GM19193 (cell line): Measurements from ENCODE around the gene ACD.

Experiments used
- POLR2A ChIP-seq: IDR thresholded peaks from 4 replicates; pipeline ENCODE4 v1.6.1; 2011; ENCODE audit not compliant: insufficient read depth, insufficient read length; ENCODE audit errors: extremely low read depth

ACD gene

DNA sequence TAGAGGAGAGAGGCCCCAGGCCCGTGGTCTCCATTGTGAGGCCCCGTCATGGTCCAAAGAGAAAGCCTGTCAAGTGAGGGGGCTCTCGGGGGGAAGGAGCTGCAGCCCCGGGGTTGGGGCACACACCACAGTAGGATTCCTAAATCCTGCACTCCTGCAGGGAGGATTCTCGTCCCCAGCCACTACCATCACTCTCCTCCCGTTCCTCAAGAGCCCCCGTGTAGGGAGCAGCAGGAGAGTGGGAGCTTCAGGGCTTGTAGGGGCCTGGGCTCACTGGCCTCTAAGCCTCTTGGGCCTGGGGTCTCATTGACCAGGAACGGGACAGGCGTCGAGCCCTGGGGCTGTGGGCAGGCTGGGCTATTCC, 7.4 kb upstream of the ACD start:
- TF ChIP-seq POLR2A: no peak

DNA sequence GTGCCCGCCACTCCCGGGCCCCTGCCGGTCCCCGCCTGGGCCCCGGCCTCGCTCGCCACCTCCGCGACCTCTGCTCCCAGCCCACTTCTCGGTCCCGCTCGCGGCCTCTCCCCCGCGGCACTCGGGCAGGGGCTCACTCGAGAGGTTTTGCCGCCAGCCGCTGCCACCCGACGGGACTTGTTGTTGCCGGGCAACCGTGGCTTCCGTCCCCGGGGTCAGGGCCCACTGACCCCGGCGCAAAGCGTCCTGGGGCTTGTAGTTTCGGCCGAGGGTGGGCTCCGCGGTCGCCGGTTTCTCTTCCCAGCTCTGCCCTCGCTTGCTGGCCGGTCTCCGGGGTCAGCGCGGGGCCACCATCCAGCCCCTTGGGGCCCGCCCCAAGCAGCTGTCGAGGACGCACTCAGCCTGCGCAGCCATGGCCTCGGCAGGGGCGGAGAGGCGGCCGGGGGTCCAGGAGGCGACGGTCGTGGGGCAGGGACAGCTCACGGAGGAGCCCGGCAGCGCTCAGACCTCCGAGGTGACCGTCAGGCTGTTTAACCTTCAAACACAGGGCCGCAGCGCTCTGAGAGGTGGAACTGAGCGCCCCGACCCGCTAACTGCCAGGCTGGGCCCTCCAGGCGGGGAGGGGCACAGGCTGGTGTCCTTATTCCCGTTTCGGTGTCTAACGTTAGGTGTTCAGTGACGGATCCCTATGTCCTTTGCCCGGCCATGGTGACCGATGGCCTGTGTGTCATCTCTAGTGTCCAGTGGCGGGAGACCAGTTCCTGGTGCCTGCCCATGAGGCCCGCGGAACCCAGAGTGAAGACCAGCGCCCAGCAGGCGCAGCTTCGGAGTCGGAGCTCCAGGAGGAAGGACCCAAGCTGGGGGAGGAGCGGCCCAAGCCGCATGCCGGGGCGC, 6.7 kb upstream of the ACD start, which contains the start of the genes C16orf86 and ENKD1:
Gene C16orf86 (plus strand): TSS at position 256 of the 894 bp plus-strand sequence. CDS start 157 bp downstream, at position 413.
Gene ENKD1 (minus strand): TSS at position 192 of the 894 bp plus-strand sequence. CDS start 308 bp downstream, outside the sequence.
- TF ChIP-seq POLR2A: no peak

DNA sequence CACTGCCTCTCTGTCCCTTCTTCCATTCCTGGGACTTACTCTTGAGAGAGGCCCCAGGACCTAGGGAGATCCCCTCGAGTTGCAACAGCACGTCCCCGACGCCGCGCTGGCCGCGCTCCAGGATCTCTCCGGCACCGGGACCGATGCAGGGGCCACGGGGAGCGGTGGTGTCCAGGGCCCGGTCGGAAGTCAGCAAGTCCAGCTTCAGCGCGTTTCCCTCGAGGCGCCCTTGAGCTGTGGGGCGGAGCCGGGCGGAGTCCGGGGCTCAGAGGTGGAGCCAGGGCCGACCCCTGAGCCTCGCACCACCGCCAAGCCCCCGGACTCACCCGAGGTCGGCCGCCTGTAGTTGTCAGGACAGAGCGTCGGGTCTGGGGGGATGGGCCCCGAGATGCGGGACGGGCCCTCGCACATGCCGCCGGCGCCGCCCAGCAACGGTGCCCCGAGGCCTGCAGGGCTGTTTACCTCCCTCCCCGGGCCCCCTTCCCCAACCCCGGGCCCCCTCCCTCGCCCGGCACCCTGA, 6.0 kb upstream of the ACD start:
- no peak for TF ChIP-seq POLR2A

DNA sequence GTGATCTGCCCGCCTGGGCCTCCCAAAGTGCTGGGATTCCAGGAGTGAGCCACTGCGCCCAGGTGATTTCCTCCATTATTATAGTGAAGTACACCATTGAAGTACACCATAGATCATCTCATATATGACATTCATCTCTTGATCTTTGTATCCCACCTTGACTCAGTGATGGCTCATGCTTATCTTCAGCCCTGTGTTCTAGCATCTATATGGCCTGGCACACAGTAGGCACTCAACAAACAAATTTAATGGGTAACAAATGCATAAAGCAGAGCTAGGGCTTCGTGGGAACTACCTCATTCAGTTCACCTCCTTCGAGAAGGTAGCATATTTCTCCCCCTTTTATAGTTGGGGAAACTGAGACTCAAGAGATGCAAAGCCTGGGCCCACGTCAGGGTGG, 5.5 kb upstream of the ACD start:
- no peak for TF ChIP-seq POLR2A

DNA sequence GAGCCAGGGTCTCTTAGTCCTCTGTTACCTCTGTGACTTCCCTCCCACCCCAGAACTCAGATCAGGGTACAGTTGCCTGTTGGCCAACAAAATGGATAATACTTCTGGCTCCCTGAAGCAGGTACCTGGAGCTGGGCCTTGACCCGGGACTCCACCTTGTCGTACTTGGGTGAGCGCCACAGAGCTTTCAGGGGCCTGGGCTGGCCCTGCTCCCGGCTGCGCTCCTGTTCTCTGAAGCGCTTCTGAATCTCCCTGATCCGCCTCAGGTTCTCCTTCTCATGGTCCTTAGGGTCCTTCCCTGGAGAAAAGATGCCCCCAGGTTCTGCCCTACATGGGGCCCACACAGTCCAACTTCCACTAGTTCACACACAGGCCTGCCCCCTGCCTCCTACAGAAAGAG, 4.8 kb upstream of the ACD start:
- TF ChIP-seq POLR2A: no peak

DNA sequence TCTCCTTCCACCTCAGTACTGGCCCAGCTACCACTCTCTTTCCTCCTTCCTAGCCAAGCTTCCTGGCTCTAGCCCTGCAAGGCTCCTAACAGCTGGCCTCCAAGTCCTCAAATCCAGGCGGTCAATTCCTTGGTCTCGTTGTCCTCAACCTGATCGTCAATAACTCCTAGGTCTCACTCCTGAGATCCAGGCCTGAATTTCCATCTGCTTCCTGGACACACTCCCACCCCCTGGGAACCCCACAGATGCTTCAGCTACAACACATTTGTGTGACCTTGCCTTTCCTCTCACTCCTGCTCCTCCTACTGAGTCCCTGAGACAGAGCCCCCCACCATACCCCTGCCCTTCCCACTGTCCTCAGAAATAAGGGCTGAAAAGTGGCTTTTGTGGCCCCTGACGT, 4.2 kb upstream of the ACD start:
- TF ChIP-seq POLR2A: no peak

DNA sequence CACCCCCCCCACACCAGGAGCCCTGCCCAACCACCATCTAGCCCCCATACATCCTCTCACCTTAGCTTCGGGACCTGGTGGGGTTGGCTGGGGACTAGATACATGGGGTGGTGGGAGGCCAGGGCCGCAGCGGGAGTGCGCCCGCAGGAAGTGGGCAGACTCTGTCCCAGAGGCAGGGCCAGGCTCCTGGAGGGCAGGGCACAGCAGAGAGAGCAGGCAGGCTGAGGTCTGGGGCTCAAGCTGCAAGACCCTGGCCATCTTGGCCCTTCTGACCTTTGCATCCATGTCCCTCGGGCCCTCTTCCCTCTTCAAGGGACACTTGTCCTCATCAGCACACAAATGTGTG, 3.8 kb upstream of the ACD start:
- TF ChIP-seq POLR2A: no peak

DNA sequence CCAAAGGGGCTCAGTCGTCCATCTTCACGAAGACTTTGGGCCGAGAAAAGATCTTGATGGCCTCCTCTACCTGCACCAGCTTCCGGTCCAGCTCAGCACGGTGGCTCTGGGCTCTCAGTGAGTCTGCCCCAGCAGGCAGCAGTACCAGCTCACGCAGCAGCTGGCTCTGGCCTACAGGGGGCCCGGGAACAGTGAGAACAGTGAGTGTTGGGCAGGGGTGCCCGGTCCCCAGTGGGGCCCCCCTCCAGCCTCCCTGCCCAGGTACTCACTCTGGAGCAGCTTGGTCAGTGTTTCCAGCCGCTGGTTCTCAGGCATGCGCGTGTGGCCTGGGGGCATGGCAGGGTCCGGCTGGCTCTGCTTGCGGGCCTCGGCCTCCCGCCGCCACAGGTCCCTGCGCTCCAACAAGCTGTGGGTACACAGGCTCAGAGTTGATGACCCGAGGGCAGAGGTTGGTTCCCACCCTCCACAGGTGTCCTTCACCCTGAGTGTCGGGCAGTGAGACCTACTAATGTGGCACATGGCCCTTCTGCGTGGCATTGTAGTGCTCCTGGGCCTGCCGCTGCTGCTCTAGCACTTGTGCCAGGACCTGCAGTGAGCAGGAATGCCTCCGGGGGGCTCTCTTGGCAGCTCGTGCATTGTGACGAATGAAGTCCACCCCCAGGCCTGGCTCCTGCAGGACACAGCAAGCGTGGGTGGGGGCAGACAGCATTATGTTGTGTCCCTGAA, 3.3 kb upstream of the ACD start:
- TF ChIP-seq POLR2A: no peak

DNA sequence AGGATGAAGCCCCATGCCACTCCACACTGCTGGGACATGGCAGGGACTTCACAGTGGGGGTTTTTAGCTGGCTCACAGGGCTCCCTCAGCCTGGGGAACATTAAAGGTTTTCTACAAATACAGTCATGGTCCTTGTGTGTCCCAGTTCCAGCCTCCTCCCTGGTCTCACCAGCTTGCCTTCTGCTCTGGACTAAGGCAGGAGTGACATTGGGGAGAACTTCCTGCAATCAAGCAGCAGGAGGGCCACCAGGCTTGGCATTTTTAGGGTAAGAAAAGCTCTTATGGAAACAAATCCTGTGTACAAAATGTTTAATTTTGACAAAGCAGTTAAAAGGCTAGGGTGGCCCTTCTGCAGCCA, 2.6 kb upstream of the ACD start:
- no peak for TF ChIP-seq POLR2A

DNA sequence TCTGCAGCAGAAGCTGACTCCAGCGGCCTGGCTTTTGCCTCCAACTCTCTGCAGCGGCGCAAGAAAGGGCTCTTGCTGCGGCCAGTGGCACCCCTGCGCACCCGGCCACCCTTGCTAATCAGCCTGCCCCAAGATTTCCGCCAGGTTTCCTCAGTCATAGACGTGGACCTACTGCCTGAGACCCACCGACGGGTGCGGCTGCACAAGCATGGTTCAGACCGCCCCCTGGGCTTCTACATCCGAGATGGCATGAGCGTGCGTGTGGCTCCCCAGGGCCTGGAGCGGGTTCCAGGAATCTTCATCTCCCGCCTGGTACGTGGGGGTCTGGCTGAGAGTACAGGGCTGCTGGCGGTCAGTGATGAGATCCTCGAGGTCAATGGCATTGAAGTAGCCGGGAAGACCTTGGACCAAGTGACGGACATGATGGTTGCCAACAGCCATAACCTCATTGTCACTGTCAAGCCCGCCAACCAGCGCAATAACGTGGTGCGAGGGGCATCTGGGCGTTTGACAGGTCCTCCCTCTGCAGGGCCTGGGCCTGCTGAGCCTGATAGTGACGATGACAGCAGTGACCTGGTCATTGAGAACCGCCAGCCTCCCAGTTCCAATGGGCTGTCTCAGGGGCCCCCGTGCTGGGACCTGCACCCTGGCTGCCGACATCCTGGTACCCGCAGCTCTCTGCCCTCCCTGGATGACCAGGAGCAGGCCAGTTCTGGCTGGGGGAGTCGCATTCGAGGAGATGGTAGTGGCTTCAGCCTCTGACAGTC, 2.0 kb upstream of the ACD start:
- no peak for TF ChIP-seq POLR2A

DNA sequence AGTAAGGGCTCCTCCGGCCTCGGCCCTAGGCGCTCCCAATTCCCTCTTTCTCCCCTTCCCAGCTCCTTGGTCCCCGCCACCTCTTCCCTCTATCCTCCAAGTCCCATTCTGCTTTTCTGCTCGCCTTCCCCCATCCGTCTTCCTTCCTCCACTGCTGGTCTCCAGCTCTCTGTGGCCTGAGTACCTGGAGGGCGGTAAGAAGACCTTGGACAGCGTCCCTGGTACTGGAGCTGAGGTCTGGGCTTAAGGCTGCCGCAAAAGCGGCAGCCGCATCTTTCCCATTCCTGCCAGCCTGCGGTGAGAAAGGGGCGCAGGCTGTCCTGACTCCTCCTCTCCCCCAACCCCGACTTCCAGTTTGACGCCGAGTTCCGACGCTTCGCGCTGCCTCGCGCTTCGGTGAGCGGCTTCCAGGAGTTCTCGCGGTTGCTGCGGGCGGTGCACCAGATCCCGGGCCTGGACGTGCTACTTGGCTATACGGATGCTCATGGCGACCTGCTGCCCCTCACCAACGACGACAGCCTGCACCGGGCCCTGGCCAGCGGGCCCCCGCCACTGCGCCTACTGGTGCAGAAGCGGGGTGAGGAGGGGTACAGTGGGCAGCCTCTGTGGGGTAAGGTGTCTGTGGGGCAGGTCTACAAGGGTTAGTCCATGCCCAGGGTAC, 1.2 kb upstream of the ACD start:
- no peak for TF ChIP-seq POLR2A

DNA sequence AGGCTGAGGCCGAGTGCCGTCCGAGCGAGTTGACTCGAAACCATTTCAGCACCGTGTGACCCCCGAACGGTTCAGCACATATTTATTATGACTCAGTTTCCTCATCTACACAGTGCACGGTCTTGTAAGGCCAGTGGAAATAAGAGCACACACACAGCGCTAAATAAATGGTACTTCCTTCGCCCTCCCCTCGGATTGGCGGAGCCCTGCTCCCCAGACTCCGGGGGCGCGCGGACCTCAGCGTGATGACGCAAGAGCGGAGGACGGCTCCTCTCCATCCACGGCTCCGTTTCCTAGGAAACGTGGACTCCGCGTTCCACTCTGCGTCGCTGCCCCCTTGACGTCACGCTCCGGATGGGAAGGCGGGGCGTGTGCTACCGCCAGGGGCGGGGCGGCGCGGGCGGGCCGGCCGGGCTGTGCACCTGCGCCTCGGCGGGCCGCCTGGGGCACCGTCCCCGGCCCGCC, 536 bp upstream of the ACD start, which contains the start of gene PARD6A:
Gene PARD6A (plus strand): TSS at position 397 of the 465 bp plus-strand sequence. CDS start 79 bp downstream, outside the sequence.
- no peak for TF ChIP-seq POLR2A

DNA sequence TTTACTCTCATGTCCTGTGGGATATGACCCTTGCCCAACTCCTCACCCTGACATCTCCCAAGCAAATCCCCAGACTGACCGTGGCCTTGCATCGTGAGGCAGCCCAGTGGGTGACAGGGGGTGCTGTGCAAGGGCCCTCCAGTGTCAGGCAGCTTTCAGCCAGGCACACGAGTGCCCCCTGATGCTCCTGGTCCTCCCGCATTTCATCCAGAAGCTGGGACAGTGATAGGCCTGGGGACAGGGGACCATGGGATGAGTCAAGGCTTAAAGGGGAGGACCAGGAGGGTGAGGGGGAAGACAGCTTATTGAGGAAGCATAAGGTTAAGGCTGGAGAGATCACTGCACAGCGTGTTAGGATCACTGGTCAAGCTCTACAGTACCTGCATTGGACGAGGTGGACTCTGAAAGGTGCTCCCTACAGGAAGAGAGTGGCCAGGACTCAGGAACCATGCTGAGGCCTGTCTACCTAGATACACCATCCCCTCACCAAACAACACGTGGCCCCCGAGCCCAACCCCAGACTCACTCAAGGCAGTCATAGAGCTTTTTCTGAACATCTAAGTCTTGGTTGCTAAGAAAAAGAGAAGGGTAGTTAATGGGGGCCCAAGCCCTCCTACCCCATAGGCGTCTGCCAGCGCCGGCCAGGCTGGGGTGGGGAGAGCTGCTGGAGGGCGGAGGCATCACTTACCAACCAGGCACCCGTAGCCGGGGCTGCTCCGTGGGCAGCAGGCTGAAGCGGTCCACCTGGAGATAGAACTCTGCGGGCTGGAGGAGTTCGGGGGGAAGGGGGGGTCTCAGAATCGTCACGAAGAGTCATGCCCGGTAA, 998 bp downstream of the ACD start:
- no peak for TF ChIP-seq POLR2A
